ENCODE measurements around the gene RNF157.
"Not testable (repeated sequence)": the region's sequence is repeated elsewhere in the genome, so short reads cannot be mapped to it uniquely, and the experiment has no call there.

RNF157 gene

GRCh38 chr17:76270127-76270592, 29.9 kb upstream of the RNF157 start:
- no peak for DNase-seq

- DNase-seq: no peak
These were observed 29.0 kb upstream of the RNF157 start for GRCh38 chr17:76268991-76269981.

DNA sequence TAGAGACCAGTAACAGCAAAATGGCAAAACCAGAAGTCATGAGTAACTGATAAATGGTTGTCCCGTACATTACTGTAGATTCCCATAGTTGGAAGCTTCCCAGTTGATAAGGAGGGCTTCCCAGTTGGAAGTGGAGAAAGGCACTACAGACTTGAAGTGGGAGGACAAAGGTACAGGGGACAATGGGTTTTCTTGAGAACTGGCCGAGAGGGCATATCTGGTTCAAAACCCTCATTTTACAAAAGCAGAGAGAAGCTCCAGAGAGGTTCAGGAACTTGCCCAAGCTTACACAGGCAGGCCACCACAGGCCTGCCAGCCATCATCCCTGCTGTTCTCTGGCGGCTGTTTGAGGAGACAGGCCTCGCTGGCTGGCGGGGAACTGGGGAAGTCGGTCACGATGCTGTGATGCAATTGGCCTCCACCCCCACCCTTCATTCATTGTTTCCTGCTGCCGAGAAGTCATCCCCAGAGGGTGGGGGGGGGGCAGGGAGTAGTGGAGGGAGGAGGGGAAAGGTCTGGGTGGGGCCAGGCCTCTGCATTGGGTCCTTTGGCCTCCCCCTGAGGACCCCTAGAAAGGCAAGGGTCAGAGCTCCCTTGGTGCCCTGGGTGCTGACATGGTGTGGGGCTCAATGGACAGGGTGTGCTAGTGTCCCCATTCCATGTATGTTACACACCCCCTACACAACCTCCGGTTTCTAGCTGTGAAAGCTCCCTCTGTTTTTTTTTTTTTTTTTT, 27.9 kb upstream of the RNF157 start:
- peak; percentile 75 for DNase-seq

DNA sequence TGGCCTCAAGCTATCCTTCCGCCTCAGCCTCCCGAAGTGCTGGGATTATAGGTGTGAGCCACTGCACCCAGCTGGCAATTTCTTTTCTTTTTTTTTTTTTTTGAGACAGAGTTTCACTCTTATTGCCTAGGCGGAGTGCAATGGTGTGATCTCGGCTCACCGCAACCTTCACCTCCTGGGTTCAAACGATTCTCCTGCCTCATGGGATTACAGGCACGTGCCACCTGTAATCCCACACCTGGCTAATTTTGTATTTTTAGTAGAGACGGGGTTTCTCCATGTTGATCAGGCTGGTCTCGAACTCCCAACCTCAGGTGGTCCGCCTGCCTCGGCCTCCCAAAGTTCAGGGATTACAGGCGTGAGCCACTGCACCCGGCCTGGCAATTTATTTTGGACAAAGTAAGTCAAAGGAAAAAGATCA, 27.3 kb upstream of the RNF157 start:
- not testable (repeated sequence) for DNase-seq

DNA sequence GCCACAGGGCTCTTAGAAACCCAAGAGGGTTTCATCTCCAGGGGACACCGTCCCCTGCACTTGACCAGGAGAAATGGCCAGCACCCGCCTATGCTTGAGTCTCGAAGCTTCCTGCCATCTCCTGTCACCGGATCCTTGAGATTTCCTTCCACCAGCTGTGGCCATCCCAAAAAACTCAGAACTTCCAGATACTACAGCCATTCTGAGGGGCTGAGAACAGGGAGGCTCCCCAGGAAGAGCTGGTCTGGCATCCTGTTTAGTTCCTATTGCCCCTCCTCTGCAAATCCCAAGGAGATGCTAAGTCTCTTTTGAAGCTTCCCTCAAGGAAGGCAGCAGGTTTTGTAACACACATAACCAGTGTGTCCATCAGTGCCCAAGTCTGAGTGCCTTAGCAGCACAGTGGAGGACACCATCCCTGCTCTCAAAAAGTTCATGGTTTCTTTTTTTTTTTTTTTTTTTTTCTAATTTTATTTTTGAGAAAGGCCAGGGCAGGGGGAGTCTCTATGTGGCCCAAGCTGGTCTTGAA, 26.8 kb upstream of the RNF157 start:
- no peak for DNase-seq

- peak; percentile 36 for DNase-seq
These were observed 26.1 kb upstream of the RNF157 start for GRCh38 chr17:76266244-76266938.

- peak; percentile 35 for DNase-seq
These were observed 25.4 kb upstream of the RNF157 start for GRCh38 chr17:76265624-76266243.

GRCh38 chr17:76264755-76265623, 24.7 kb upstream of the RNF157 start, which contains the start of gene UBALD2:
Gene UBALD2, plus strand, starts transcription at chr17:76265348. Its CDS starts 158 bp downstream, at chr17:76265506.
- DNase-seq: peak; percentile 100

DNA sequence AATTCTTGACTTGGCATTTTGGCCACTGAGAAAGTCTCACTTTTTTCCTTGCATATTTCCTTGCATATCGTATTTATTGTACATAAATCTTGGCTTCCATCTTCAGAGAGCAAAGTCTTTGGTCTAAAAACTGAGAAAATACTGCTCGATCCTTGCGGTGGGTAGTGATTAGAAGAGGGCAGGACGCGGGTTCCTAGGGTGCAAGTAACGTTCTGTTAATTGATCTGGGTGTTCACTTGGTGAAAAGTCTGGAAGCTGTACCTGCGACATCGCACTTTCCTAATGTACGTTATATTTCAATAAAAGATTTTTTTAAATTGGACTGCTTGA, 24.1 kb upstream of the RNF157 start:
- no peak for DNase-seq

GRCh38 chr17:76263896-76264295, 23.6 kb upstream of the RNF157 start:
- DNase-seq: no peak

- no peak for DNase-seq
These were observed 22.5 kb upstream of the RNF157 start for GRCh38 chr17:76262732-76263344.

- DNase-seq: no peak
These were observed 21.3 kb upstream of the RNF157 start for GRCh38 chr17:76261421-76262215.

GRCh38 chr17:76260669-76261068, 20.4 kb upstream of the RNF157 start:
- DNase-seq: no peak

- DNase-seq: no peak
These were observed 19.9 kb upstream of the RNF157 start for GRCh38 chr17:76260220-76260619.

GRCh38 chr17:76256430-76257050, 16.2 kb upstream of the RNF157 start:
- not testable (repeated sequence) for DNase-seq

DNA sequence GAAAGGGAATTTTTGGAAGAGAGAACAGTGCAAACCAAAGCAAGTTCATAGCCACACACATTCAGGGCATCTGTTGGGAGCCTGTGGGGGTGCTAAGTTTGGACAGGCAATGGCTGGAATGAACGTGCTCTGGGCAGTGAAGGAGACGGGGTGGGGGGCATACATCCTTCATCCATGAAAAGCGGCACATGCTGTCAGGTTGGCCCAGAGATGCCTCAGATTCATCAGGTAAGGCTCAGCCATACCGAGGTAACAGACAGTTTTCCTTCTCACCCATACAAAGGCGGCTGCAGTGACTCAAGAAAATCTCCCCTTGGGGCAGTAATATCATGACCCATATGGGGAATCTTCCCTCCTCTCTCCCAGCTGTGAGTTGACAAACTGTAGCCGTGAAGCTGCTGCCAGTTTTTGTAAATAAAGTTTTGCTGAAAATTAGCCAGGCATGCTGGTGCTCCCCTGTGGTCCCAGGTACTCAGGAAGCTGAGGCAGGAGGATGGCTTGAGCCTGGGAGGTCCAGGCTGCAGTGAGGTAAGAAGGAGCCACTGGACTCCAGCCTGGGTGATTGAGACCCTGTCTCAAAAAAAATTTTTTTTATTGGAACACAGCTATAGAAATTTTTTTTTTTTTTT, 15.6 kb upstream of the RNF157 start:
- no peak for DNase-seq

DNA sequence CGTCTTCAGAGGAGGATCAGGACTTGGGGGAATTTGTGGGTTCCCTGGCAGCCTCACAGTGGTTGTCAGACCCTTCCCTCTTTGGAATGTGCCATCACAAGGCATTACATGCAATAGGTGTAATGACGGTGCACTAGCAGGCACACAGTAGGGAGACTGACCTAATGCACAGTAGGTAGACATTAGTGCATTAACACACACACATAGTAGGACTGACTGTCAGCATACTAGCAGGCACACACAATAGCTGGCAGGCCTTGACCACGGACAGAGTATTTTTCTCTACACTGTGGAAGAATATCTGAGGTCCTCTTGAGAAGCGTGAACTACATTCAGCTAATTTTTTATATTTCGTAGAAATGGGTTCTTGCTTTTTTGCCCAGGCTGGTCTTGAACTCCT, 14.0 kb upstream of the RNF157 start:
- DNase-seq: no peak

DNA sequence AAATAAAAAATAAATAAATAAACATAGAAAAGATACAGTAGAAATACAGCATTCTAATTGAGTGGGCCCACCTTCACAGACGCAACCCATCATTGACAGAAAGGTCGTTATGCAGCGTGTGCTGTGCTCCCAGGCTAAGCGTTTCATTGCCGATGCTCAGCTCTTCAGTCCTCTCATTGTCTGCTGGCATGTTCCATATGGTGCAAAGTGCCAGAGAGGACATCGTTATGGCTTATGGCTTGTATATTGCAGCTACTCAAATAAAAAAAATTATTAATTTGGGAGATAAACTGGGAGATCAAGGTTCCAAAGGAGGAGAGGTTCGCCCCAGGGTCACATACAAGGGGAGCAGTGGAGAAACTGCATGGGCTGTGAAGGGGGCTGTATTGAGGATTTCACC, 13.5 kb upstream of the RNF157 start:
- no peak for DNase-seq

All from fibroblast of upper back skin (primary cell).